Mucosa of descending colon (tissue), 3 donors: Measurements from ENCODE around the gene COL5A1. TPM values are rescaled to one million over a fixed set of nuclear protein-coding genes. Genes with fewer than 3 reads are reported as not detected.

ENCODE experiments used
- ATAC-seq: fragments of 200-7000 bp; cut with Tn5 transposase; one replicate; pipeline ENCODE4 v1.9.1; 2020; ENCODE audit warnings: mild to moderate bottlenecking, moderate library complexity
- DNase-seq, 3 donors: peaks; one replicate each; pipeline ENCODE4 v3.0.0-alpha.2; 2020
- H3K36me3 ChIP-seq: fragments of 200-600 bp; one replicate; pipeline ENCODE4 v1.8.0; 2021; ENCODE audit warnings: low read depth, mild to moderate bottlenecking
- H3K4me1 ChIP-seq: fragments of 200-600 bp; one replicate; pipeline ENCODE4 v1.8.0; 2021; ENCODE audit warnings: low read depth, mild to moderate bottlenecking
- H3K4me3 ChIP-seq: fragments of 200-600 bp; one replicate; pipeline ENCODE4 v1.8.0; 2021; ENCODE audit warnings: mild to moderate bottlenecking
- H3K9me3 ChIP-seq: fragments of 200-600 bp; one replicate; pipeline ENCODE4 v1.8.0; 2021; ENCODE audit warnings: mild to moderate bottlenecking
- CTCF ChIP-seq: fragments of 200-600 bp; IDR thresholded peaks from one replicate; pipeline ENCODE4 v1.8.0; 2022; ENCODE audit warnings: antibody characterized with exemption, mild to moderate bottlenecking
- intact Hi-C, 2 donors: fragments of 100-400 bp; cut with DNase I in 1 of 2; cut with micrococcal nuclease in 1 of 2; formaldehyde crosslinking; loops; one replicate each; pipeline versions ENCODE4 v1.11.0 to v1.11.1; 2022; cut with DNase I, micrococcal nuclease
- total RNA-seq, 3 donors: library from RNA; stranded (reverse); fragmentation: NEBNext Ultra II Directional in 2 of 3; extraction: Animal tissue kit (Norgen Biotek cat#: 25700) in 2 of 3; gene quantifications; one replicate each; pipeline versions ENCODE4 v1.2.1 to v1.2.4, GENCODE V29; 2021 to 2023
- donor health status: DM: no; HTN: no; CAD: no; lungs with moderate emphysema.
- donor health status: DM: no; HTN: no; CAD: no.
- donor health status: DM: no; HTN: yes; CAD: no.

COL5A1 gene
- total RNA-seq, 3 donors from 2014 or later, result 8.6 to 62.3 (median 22.2) TPM

DNA sequence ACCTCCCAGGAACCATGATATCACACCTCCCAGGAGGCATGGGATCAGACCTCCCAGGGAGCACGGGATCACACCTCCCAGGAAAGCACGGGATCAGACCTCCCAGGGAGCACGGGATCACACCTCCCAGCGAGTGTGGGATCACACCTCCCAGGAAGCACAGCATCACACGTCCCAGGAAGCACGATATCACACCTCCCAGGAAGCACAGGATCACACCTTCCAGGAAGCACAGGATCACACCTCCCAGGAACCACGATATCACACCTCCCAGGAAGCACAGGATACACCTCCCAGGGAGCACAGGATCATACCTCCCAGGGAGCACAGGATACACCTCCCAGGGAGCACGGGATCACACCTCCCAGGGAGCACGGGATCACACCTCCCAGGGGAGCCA is 209.0 kb downstream of the COL5A1 start:
- TF ChIP-seq CTCF, result no peak
- H3K9me3 ChIP-seq, result peaks cover 6% of the 10 kb centered on the region
- intact Hi-C loops, result no loop called here
- H3K4me3 ChIP-seq, result no peak overlapping the region
- no peak for DNase-seq
- no peak for ATAC-seq
- no peaks in the 10 kb centered on the region for H3K4me1 ChIP-seq
- H3K36me3 ChIP-seq, result no peaks in the 10 kb centered on the region

GRCh38 chr9:134851020-134851419 is 209.4 kb downstream of the COL5A1 start:
- Histone ChIP-seq H3K36me3 (no peaks in the 10 kb centered on the region), H3K4me3 (no peak overlapping the region), H3K9me3 (peaks cover 6% of the 10 kb centered on the region), H3K4me1 (no peaks in the 10 kb centered on the region)
- intact Hi-C loops, result no loop called here
- peak in 1 of 3 donors; percentile 22 for DNase-seq
- no peak for TF ChIP-seq CTCF
- ATAC-seq, result no peak

GRCh38 chr9:134852906-134853654 is 211.5 kb downstream of the COL5A1 start:
- Histone ChIP-seq H3K4me3 (no peak overlapping the region), H3K4me1 (no peaks in the 10 kb centered on the region), H3K36me3 (no peaks in the 10 kb centered on the region), H3K9me3 (peaks cover 6% of the 10 kb centered on the region)
- intact Hi-C loops, result no loop called here
- TF ChIP-seq CTCF, result no peak
- DNase-seq (no peak), ATAC-seq (no peak)

GRCh38 chr9:134853893-134854292 is 212.3 kb downstream of the COL5A1 start:
- intact Hi-C loops, result no loop called here
- H3K4me3 ChIP-seq, result no peak overlapping the region
- TF ChIP-seq CTCF, result no peak
- ATAC-seq (no peak), DNase-seq (no peak)
- peaks cover 3% of the 10 kb centered on the region for H3K9me3 ChIP-seq
- no peaks in the 10 kb centered on the region for H3K4me1 ChIP-seq
- H3K36me3 ChIP-seq, result no peaks in the 10 kb centered on the region

- H3K4me3 ChIP-seq, result no peak overlapping the region
- H3K9me3 ChIP-seq, result peaks cover 3% of the 10 kb centered on the region
- ATAC-seq, result no peak
- no peaks in the 10 kb centered on the region for H3K4me1 ChIP-seq
- intact Hi-C loops, result no loop called here
- no peaks in the 10 kb centered on the region for H3K36me3 ChIP-seq
- TF ChIP-seq CTCF, result no peak
- no peak for DNase-seq
Observed at GRCh38 chr9:134854541-134854981, 213.0 kb downstream of the COL5A1 start.
